Subcutaneous adipose tissue (tissue), 4 donors: ENCODE measurements around the gene ZNF532. TPM values are rescaled to one million over a fixed set of nuclear protein-coding genes. Genes with fewer than 3 reads are reported as not detected.

ENCODE experiments used
- CTCF ChIP-seq: fragments of 450-650 bp; IDR thresholded peaks from one replicate; pipeline ENCODE4 v1.5.1; 2016; ENCODE audit warnings: low read depth, mild to moderate bottlenecking, control low read depth, antibody characterized with exemption, moderate library complexity
- total RNA-seq, 4 donors: library from RNA; depleted of rRNA; stranded (reverse); fragments of >200 nt; gene quantifications; one replicate each; pipeline ENCODE4 v1.1.0, GENCODE V29; 2016

The ZNF532 gene
- total RNA-seq, 4 donors from 2014 or later = 37.2 to 66.1 (median 47.6) TPM

DNA sequence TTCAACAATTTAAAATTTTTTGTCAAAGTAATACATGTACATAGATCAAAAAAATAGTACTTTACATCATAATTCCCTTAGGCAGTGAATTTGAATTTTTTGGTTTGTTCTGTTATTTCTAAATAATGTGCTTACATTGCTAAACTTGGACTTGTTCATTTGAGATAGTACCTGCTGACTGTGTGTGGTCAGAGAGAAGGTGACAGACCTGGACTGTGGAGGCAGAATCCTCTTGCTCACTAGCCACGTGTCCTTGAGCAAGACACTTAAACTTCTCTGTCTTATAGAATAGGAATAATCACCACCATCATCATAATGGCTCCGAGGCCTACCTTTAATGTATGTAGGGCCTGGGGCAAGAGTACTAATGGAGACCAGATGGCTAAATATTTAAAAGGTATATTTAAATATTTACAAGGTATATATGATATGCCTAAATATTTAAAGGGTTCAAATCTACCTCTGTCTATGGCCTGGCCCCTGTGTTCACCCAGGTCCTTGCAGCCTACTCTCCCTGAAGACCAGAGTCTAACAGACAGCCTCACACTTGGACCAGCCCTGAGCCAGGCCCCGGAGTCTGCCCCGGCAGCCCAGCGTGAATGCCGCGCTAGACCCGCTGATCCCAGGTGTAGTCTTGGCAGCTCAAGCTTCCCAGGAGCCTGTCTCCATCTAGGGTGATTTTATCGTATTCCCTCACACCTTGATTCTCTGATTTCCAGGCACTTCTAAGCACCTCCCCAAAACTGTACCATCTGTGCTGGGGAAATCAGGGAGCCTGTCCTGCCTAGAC is 33.5 kb downstream of the ZNF532 start:
- TF ChIP-seq CTCF = no peak

DNA sequence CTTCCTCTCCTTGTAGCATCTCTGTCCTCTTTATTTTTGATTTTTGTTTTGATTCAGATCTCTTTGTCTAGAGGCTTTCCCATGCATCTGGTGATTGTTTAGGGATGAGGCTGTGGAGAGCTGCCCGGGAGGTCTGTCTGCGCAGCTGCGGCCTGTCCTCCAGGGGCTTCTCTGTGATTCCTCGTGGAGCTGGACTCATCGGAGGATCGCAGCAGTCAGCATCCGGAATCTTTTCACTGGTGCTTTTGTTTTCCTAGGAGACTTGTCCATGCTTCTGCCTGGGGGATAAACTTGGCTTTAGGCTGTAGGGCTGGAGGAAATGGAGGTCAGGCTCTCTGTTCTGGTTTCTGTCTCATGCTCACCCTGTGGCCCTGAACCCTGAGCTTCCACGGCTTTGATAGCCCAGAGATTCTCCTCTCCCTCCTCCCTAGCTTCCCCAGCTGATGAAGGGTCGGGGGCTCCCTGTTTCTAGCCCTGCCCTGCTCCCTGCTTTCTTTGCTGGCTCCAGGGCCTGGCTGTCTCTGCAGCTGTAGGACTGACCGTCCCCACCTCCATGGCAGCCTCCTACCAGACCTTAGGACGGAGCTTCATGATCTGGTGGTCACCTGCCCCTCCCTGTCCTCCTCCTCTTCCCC is 35.5 kb downstream of the ZNF532 start:
- no peak for TF ChIP-seq CTCF

DNA sequence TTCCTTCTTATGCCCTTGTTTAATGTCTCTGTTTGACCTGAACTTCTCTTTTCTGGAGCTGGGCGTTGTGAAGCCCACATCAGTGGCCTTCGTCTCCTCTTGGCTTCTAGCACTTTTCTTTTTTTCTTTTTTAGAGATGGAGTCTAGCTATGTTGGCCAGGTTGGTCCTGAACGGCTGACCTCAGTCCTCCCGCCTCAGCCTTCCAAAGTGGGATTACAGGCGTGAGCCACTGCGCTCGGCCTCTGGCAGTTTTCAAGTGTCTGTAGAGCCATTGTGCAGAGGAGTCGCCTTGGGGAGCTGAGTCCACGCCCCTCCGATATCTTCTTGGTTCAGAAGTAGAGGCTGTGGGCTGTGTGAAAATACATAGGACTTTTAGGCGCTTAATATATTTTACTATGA is 36.5 kb downstream of the ZNF532 start:
- TF ChIP-seq CTCF = no peak

DNA sequence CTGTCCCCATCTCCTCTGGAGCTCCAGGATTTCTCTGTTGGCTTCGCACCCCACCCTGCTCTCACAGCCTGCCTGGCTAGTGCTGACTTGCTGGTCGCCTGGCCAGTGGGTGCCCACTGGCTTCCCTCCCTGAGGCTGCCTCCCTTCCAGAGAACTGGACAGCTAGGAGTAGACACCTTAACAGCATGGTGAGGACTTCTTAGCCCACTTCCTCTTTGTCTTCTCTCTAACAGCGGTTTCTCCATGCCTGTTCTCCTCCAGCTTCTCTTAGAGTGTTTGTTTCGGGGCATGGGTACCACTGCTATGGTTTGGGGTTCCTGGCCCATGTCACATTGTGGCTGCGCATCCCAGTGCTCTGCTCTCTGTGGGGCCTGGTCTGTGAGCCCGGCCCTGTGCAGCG is 37.1 kb downstream of the ZNF532 start:
- no peak for TF ChIP-seq CTCF

- no peak for TF ChIP-seq CTCF
These were observed 38.3 kb downstream of the ZNF532 start for GRCh38 chr18:58902961-58903360.

DNA sequence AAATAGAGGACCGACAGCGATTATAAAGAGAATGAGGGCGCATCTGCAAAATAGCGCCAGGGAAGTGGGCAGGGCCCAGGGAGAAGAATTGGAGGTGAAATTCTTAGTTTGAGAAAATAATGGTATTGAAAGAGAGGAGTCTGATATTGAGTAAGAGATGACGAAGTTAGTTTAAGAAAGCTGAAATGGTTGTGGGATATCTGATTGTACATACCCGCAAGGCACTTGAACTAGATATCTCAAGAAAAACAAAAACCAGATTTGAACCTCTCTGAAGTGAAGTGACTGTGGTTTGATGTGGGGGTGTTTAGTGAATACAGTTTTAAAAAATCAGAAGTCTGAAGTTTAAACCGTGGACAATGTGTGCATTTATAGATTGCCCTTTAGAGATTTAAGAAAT is 38.9 kb downstream of the ZNF532 start:
- TF ChIP-seq CTCF = no peak

DNA sequence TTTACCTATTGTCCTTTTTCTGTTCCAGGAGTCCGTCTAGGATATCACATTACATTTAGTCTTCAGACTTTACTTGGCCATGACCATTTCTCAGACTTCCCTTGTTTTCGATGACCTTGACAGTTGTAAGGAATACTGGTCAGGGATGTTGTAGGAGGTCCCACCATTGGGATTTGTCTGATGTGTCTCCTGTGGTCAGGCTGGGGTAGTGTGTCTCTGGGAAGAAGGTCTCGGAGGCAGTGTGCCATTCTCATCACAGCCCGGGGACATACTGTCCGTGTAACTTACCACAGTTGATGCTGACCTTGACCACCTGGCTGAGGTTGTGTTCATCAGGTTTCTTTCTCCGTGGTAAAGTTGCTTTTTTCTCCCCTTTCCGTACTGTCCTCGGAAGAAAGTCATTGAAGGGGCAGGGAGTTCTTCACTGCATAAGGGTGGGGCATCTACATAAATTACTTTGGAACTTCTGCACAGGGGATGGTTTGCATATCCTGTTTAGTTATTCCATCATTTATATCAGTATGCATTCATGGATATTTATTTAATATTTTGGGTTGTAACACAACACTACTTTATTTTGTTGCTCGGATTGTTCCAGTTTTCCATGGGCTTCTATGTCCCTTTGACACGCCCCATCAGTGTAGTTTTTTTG is 41.2 kb downstream of the ZNF532 start:
- no peak for TF ChIP-seq CTCF
